GM12878 (cell line): Measurements from ENCODE around the gene UBALD2. TPM values are rescaled to one million over a fixed set of nuclear protein-coding genes. Genes with fewer than 3 reads are reported as not detected.

Source experiments
- EP300 ChIP-seq, 2 experiments: fragments of 150-350 bp in 1 of 2; IDR thresholded peaks; 2 replicates each; pipeline ENCODE4 v1.6.1; 2011 to 2012; ENCODE audit warnings: low read depth in 2 of 2, low read length in 2 of 2, borderline replicate concordance in 1 of 2, improper control_type of control experiment in 1 of 2, inconsistent platforms in 1 of 2; ENCODE audit not compliant: control insufficient read depth in 1 of 2
- ETV6 ChIP-seq, 2 experiments: fragments of 450-650 bp in 1 of 2; IDR thresholded peaks in 1 of 2; conservative IDR thresholded peaks in 1 of 2; 2 replicates each; pipeline ENCODE4 v1.6.1; 2014; ENCODE audit warnings: antibody characterized with exemption in 1 of 2, borderline replicate concordance in 1 of 2, low read depth in 1 of 2, mild to moderate bottlenecking in 1 of 2, moderate library complexity in 1 of 2
- HCFC1 ChIP-seq: fragments of 150-350 bp; IDR thresholded peaks from 2 replicates; pipeline ENCODE4 v1.6.1; 2014; ENCODE audit warnings: low read length
- IKZF1 ChIP-seq: fragments of 450-650 bp; conservative IDR thresholded peaks from 2 replicates; pipeline ENCODE4 v1.6.1; 2017; ENCODE audit warnings: antibody characterized with exemption, mild to moderate bottlenecking
- IKZF2 ChIP-seq, 2 experiments: fragments of 450-650 bp; IDR thresholded peaks; 2 replicates each; pipeline ENCODE4 v1.6.1; 2017; ENCODE audit warnings: mild to moderate bottlenecking in 2 of 2, moderate library complexity in 2 of 2
- IRF4 ChIP-seq: IDR thresholded peaks from 2 replicates; pipeline ENCODE4 v1.6.1; 2011; ENCODE audit warnings: low read depth, low read length
- JUNB ChIP-seq: IDR thresholded peaks from 2 replicates; pipeline ENCODE4 v1.6.1; 2016; ENCODE audit warnings: antibody characterized with exemption, mild to moderate bottlenecking
- JUND ChIP-seq: IDR thresholded peaks from 2 replicates; pipeline ENCODE4 v1.6.1; 2012; ENCODE audit warnings: low read depth, mild to moderate bottlenecking, low read length, improper control_type of control experiment, moderate library complexity
- KAT2A ChIP-seq: conservative IDR thresholded peaks from 2 replicates; pipeline ENCODE4 v1.6.1; 2011; ENCODE audit warnings: low read depth, low read length; ENCODE audit not compliant: control insufficient read depth
- KDM1A ChIP-seq: fragments of 200-600 bp; sonication (generic); IDR thresholded peaks from 2 replicates; pipeline ENCODE4 v1.6.1; 2016; ENCODE audit warnings: borderline replicate concordance
- NFYB ChIP-seq: IDR thresholded peaks from 2 replicates; pipeline ENCODE4 v1.6.1; 2011; ENCODE audit warnings: low read depth, mild to moderate bottlenecking, low read length, improper control_type of control experiment, moderate library complexity; ENCODE audit not compliant: insufficient read depth
- POLR2AphosphoS2 ChIP-seq: IDR thresholded peaks from 2 replicates; pipeline ENCODE4 v1.6.1; 2011; ENCODE audit warnings: low read depth, mild to moderate bottlenecking, low read length, improper control_type of control experiment, moderate library complexity
- POU2F2 ChIP-seq: IDR thresholded peaks from 3 replicates; pipeline ENCODE4 v1.6.1; 2011; ENCODE audit warnings: low read depth, mild to moderate bottlenecking, low read length, borderline replicate concordance
- RAD51 ChIP-seq: fragments of 450-650 bp; IDR thresholded peaks from 2 replicates; pipeline ENCODE4 v1.6.1; 2016; ENCODE audit warnings: moderate library complexity, mild to moderate bottlenecking, inconsistent platforms
- RELA ChIP-seq: fragments of 450-650 bp; IDR thresholded peaks from 2 replicates; pipeline ENCODE4 v1.8.0; 2014; ENCODE audit warnings: borderline replicate concordance; ENCODE audit not compliant: partially characterized antibody
- RFX5 ChIP-seq: IDR thresholded peaks from 2 replicates; pipeline ENCODE4 v1.6.1; 2011; ENCODE audit warnings: low read depth, low read length, improper control_type of control experiment
- SMAD5 ChIP-seq: IDR thresholded peaks from 2 replicates; pipeline ENCODE4 v1.6.1; 2016; ENCODE audit warnings: antibody characterized with exemption, low read depth
- SUPT20H ChIP-seq: IDR thresholded peaks from 2 replicates; pipeline ENCODE4 v1.6.1; 2011; ENCODE audit warnings: low read depth, mild to moderate bottlenecking, low read length, moderate library complexity, borderline replicate concordance; ENCODE audit not compliant: control insufficient read depth
- TCF7 ChIP-seq: IDR thresholded peaks from 2 replicates; pipeline ENCODE4 v1.6.1; 2014; ENCODE audit warnings: antibody characterized with exemption, borderline replicate concordance
- ZBED1 ChIP-seq: IDR thresholded peaks from 2 replicates; pipeline ENCODE4 v1.6.1; 2016; ENCODE audit warnings: borderline replicate concordance
- ZNF274 ChIP-seq: IDR thresholded peaks from one replicate; pipeline ENCODE4 v1.8.0; 2011; ENCODE audit not compliant: insufficient read length, insufficient read depth
- polyA plus RNA-seq, 11 experiments: library from polyadenylated mRNA; depleted of rRNA in 4 of 11; unstranded in 6 of 11; stranded (reverse) in 5 of 11; fragments of >200 nt; fragmentation: Nextera tagmentation in 4 of 11; fragmentation: Illumina TruSeq in 1 of 11; extraction: Ambion mirVana in 4 of 11; extraction: Trizol in 1 of 11; gene quantifications; 1 replicate in 1 of 11; 2 replicates in 10 of 11; pipeline versions ENCODE4 v1.2.1 to v1.2.3, GENCODE V29; 2011 to 2016; ENCODE audit warnings: inconsistent platforms in 2 of 11, missing spikeins in 2 of 11, low read depth in 1 of 11
- total RNA-seq, 4 experiments: library from RNA; depleted of rRNA in 3 of 4; stranded (reverse); fragments of >200 nt in 3 of 4; fragmentation: Illumina TruSeq in 1 of 4; extraction: Trizol in 1 of 4; gene quantifications; 2 replicates each; pipeline versions ENCODE4 v1.2.1 to v1.2.3, GENCODE V29; 2013 to 2021
- TF ChIP-seq, protein P1 (sequence below): fragments of 450-650 bp; formaldehyde crosslinking; IDR thresholded peaks from 2 replicates; pipeline ENCODE4 v1.4.0; 2020; ENCODE audit warnings: mild to moderate bottlenecking, moderate library complexity
- TF ChIP-seq, protein P2 (sequence below): fragments of 450-650 bp; IDR thresholded peaks from 2 replicates; pipeline ENCODE4 v1.6.1; 2016; ENCODE audit warnings: mild to moderate bottlenecking
- TF ChIP-seq, protein P3 (sequence below): IDR thresholded peaks from 2 replicates; pipeline ENCODE4 v1.6.1; 2012; ENCODE audit warnings: low read length, inconsistent platforms

Gene UBALD2
- total and polyA plus RNA-seq, 10 of the 15 experiments (the other 5 are each of a cell fraction or from before 2014, with no cell fraction given): 2.8 to 165 (median 20.6) TPM

DNA sequence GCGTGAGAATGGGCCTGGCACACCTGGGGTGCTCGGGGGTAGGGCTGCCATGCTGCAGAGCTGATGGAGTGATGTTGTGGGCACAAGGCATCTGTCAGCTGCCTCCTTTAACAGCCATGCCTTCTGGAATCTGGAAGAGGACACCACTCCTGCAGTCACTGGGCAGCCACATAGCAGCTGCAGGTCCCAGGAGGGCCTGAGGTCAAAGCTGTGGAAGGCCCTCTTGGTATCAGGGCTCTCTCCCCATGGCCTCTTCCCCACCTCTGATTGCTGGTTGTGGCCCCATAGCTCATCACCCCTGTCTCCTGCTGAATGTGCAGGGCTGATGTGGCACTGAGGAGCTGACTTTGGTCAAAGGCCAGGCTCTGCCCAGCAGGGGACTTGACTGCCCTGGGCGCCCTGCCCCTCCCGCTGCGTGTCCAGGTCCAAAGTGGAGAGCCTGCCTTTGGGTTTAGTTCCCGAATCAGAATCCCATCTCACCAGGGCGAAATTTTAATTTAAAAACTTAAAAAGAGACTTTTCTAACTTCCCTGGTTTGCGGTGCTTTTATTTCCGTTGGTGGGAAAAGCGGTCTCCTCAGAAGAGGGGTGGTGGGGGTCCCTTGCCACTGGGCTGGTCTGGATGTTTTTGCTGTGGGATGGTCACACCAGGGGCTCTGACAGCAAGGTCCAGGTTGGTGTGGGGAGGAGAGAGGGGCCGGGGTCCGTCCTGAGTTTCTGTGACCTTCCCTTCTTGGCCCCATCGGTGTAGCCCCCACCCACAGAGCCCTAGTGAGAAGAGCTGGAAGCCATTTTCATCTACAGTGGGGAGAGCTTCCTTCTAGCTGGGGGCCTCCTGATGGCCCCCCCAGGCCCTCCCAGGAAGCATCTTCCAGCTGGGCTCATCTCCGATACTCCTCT is 5.9 kb downstream of the UBALD2 start (continued):
- TF ChIP-seq EP300 (IDR thresholded peaks at IDR 0.05; ENCODE audit: borderline replicate concordance in 1 of 2, control insufficient read depth in 1 of 2, low read depth in 2 of 2, low read length in 2 of 2) (peak in 1 of 2 experiments; percentile 32; a peak in 1 of 4 replicates), KAT2A (no peak), RAD51 (no peak), NFYB (no peak), POU2F2 (peak; percentile 74; the same call in 1 of the 3 replicates), RFX5 (no peak), ZNF274 (no peak), SUPT20H (no peak), SMAD5 (peak; percentile 57; the same call in 1 of the 2 replicates), JUND (no peak), IKZF1 (peak; percentile 13; the same call in 1 of the 2 replicates), POLR2AphosphoS2 (peak; percentile 53; the same call in 1 of the 2 replicates), ETV6 (conservative IDR thresholded peaks at IDR 0.05 in 1 of 2, IDR thresholded peaks at IDR 0.05 in 1 of 2; ENCODE audit: borderline replicate concordance in 1 of 2, low read depth in 1 of 2) (no peak), JUNB (no peak), RELA (no peak), HCFC1 (no peak), ZBED1 (no peak; the same call in 1 of the 2 replicates), KDM1A (no peak), IKZF2 (IDR thresholded peaks at IDR 0.05) (no peak), IRF4 (no peak), TCF7 (no peak)
- TF ChIP-seq, protein P1, sequence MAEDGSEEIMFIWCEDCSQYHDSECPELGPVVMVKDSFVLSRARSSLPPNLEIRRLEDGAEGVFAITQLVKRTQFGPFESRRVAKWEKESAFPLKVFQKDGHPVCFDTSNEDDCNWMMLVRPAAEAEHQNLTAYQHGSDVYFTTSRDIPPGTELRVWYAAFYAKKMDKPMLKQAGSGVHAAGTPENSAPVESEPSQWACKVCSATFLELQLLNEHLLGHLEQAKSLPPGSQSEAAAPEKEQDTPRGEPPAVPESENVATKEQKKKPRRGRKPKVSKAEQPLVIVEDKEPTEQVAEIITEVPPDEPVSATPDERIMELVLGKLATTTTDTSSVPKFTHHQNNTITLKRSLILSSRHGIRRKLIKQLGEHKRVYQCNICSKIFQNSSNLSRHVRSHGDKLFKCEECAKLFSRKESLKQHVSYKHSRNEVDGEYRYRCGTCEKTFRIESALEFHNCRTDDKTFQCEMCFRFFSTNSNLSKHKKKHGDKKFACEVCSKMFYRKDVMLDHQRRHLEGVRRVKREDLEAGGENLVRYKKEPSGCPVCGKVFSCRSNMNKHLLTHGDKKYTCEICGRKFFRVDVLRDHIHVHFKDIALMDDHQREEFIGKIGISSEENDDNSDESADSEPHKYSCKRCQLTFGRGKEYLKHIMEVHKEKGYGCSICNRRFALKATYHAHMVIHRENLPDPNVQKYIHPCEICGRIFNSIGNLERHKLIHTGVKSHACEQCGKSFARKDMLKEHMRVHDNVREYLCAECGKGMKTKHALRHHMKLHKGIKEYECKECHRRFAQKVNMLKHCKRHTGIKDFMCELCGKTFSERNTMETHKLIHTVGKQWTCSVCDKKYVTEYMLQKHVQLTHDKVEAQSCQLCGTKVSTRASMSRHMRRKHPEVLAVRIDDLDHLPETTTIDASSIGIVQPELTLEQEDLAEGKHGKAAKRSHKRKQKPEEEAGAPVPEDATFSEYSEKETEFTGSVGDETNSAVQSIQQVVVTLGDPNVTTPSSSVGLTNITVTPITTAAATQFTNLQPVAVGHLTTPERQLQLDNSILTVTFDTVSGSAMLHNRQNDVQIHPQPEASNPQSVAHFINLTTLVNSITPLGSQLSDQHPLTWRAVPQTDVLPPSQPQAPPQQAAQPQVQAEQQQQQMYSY (CRISPR knock-in tag): peak; percentile 13; the same call in 1 of the 2 replicates
- TF ChIP-seq, protein P2, sequence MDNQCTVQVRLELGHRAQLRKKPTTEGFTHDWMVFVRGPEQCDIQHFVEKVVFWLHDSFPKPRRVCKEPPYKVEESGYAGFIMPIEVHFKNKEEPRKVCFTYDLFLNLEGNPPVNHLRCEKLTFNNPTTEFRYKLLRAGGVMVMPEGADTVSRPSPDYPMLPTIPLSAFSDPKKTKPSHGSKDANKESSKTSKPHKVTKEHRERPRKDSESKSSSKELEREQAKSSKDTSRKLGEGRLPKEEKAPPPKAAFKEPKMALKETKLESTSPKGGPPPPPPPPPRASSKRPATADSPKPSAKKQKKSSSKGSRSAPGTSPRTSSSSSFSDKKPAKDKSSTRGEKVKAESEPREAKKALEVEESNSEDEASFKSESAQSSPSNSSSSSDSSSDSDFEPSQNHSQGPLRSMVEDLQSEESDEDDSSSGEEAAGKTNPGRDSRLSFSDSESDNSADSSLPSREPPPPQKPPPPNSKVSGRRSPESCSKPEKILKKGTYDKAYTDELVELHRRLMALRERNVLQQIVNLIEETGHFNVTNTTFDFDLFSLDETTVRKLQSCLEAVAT: no peak
- TF ChIP-seq, protein P3, sequence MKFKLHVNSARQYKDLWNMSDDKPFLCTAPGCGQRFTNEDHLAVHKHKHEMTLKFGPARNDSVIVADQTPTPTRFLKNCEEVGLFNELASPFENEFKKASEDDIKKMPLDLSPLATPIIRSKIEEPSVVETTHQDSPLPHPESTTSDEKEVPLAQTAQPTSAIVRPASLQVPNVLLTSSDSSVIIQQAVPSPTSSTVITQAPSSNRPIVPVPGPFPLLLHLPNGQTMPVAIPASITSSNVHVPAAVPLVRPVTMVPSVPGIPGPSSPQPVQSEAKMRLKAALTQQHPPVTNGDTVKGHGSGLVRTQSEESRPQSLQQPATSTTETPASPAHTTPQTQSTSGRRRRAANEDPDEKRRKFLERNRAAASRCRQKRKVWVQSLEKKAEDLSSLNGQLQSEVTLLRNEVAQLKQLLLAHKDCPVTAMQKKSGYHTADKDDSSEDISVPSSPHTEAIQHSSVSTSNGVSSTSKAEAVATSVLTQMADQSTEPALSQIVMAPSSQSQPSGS: no peak
